Caco-2 (cell line): ENCODE results near the gene CHRNB2. TPM values are rescaled to one million over a fixed set of nuclear protein-coding genes. Genes with fewer than 3 reads are reported as not detected.

ENCODE experiments used
- BruUV-seq: library from RNA; stranded (reverse); fragments of 400-500 nt; replicated peaks from 2 replicates; lab custom pipeline; 2021; lab: Mats Ljungman, UMichigan
- CTCF ChIA-PET: fragments of 300-600 bp; sonication (Branson Sonifier 250); formaldehyde crosslinking; loops from one replicate; lab custom pipeline; 2022; ENCODE audit warnings: antibody characterized with exemption; lab: Charles Lee
- POLR2A ChIA-PET: fragments of 300-600 bp; sonication (Branson Sonifier 250); formaldehyde crosslinking; loops from one replicate; lab custom pipeline; 2022; ENCODE audit warnings: antibody characterized with exemption; lab: Charles Lee
- DNase-seq, 2 experiments: peaks; one replicate each; pipeline versions ENCODE4 v3.0.0 to v3.0.0-alpha.2; 2020 to 2022
- H3K27me3 ChIP-seq: replicated peaks from 2 replicates; pipeline ENCODE4 v1.6.0; 2011; ENCODE audit warnings: low read length; ENCODE audit not compliant: control insufficient read depth, insufficient read depth
- H3K36me3 ChIP-seq: 2 replicates; pipeline ENCODE4 v1.5.1; 2011; ENCODE audit warnings: low read length; ENCODE audit not compliant: control insufficient read depth, insufficient read depth
- H3K4me1 ChIP-seq: fragments of 250-450 bp; sonication (Bioruptor Pico); 2 replicates; pipeline ENCODE4 v1.5.1; 2020; ENCODE audit warnings: mild to moderate bottlenecking
- H3K4me3 ChIP-seq: 2 replicates; pipeline ENCODE4 v1.5.1; 2011; ENCODE audit warnings: low read depth, mild to moderate bottlenecking, control low read depth, low read length
- H3K9me3 ChIP-seq: fragments of 250-450 bp; sonication (Bioruptor Pico); 2 replicates; pipeline ENCODE4 v1.5.1; 2020; ENCODE audit warnings: mild to moderate bottlenecking, moderate library complexity
- H3K27ac Mint-ChIP-seq: one replicate; pipeline ENCODE4 v1.8.0; 2022; ENCODE audit warnings: mixed read lengths; ENCODE audit not compliant: unreplicated experiment
- H3K27me3 Mint-ChIP-seq: one replicate; pipeline ENCODE4 v1.8.0; 2022; ENCODE audit warnings: mixed read lengths; ENCODE audit not compliant: insufficient read depth, unreplicated experiment
- H3K36me3 Mint-ChIP-seq: one replicate; pipeline ENCODE4 v1.8.0; 2022; ENCODE audit warnings: mild to moderate bottlenecking, mixed read lengths; ENCODE audit not compliant: insufficient read depth, unreplicated experiment
- H3K4me1 Mint-ChIP-seq: one replicate; pipeline ENCODE4 v1.8.0; 2022; ENCODE audit warnings: low read depth, mixed read lengths; ENCODE audit not compliant: unreplicated experiment
- H3K4me3 Mint-ChIP-seq: one replicate; pipeline ENCODE4 v1.8.0; 2022; ENCODE audit warnings: mild to moderate bottlenecking, moderate library complexity, mixed read lengths; ENCODE audit not compliant: unreplicated experiment
- H3K9me3 Mint-ChIP-seq: one replicate; pipeline ENCODE4 v1.8.0; 2022; ENCODE audit warnings: mixed read lengths; ENCODE audit not compliant: unreplicated experiment
- intact Hi-C: fragments of 100-400 bp; cut with micrococcal nuclease; formaldehyde crosslinking; loops from one replicate; pipeline ENCODE4 v1.10.0; 2022; ENCODE audit not compliant: unreplicated experiment
- total RNA-seq: library from RNA; stranded (reverse); gene quantifications from 2 replicates; pipeline ENCODE4 v1.2.3, GENCODE V29; 2022
- TF ChIP-seq, protein P1 (sequence below), 2 experiments: fragments of 200-600 bp in 1 of 2; IDR thresholded peaks; 1 replicate in 1 of 2; 2 replicates in 1 of 2; pipeline versions ENCODE4 v1.5.1 to v1.8.0; 2011 to 2022; ENCODE audit warnings: antibody characterized with exemption in 1 of 2, control low read depth in 1 of 2, inconsistent platforms in 1 of 2, low read depth in 1 of 2, low read length in 1 of 2, mild to moderate bottlenecking in 1 of 2, moderate library complexity in 1 of 2; ENCODE audit not compliant: insufficient read depth in 1 of 2, severe bottlenecking in 1 of 2, unreplicated experiment in 1 of 2

The CHRNB2 gene
- total RNA-seq, 1 experiment from 2014 or later: 0.09 TPM

GRCh38 chr1:154615411-154615810 is 47.8 kb downstream of the CHRNB2 start:
- Mint-ChIP-seq H3K9me3 (no peaks in the 10 kb centered on the region), H3K4me3 (no peak overlapping the region), H3K4me1 (peaks cover 15% of the 10 kb centered on the region), H3K36me3 (peaks cover 5% of the 10 kb centered on the region), H3K27ac (no peak overlapping the region), H3K27me3 (no peaks in the 10 kb centered on the region)
- H3K9me3 ChIP-seq: no peaks in the 10 kb centered on the region
- TF ChIP-seq, protein P1, sequence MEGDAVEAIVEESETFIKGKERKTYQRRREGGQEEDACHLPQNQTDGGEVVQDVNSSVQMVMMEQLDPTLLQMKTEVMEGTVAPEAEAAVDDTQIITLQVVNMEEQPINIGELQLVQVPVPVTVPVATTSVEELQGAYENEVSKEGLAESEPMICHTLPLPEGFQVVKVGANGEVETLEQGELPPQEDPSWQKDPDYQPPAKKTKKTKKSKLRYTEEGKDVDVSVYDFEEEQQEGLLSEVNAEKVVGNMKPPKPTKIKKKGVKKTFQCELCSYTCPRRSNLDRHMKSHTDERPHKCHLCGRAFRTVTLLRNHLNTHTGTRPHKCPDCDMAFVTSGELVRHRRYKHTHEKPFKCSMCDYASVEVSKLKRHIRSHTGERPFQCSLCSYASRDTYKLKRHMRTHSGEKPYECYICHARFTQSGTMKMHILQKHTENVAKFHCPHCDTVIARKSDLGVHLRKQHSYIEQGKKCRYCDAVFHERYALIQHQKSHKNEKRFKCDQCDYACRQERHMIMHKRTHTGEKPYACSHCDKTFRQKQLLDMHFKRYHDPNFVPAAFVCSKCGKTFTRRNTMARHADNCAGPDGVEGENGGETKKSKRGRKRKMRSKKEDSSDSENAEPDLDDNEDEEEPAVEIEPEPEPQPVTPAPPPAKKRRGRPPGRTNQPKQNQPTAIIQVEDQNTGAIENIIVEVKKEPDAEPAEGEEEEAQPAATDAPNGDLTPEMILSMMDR (IDR thresholded peaks at IDR 0.05; ENCODE audit: insufficient read depth in 1 of 2, low read depth in 1 of 2, low read length in 1 of 2, severe bottlenecking in 1 of 2, unreplicated experiment in 1 of 2): no peak
- no peak for DNase-seq
- CTCF ChIA-PET: interaction anchor here (1.2 kb wide), 1 partner anchor 56 kb away, joined by 5 read pairs; no protein-coding TSS in a partner anchor
- no peaks in the 10 kb centered on the region for H3K27me3 ChIP-seq
- BruUV-seq: no TSS peak
- intact Hi-C loops: no loop called here
- peaks cover 21% of the 10 kb centered on the region for H3K4me1 ChIP-seq
- no peaks in the 10 kb centered on the region for H3K36me3 ChIP-seq
- no peak overlapping the region for H3K4me3 ChIP-seq
- POLR2A ChIA-PET: no interaction called here

GRCh38 chr1:154616659-154617345 is 49.2 kb downstream of the CHRNB2 start:
- H3K27me3 Mint-ChIP-seq: no peaks in the 10 kb centered on the region
- ChIA-PET POLR2A (no interaction called here), CTCF (no interaction called here)
- no peaks in the 10 kb centered on the region for H3K9me3 Mint-ChIP-seq
- H3K4me1 ChIP-seq: peaks cover 21% of the 10 kb centered on the region
- H3K27me3 ChIP-seq: no peaks in the 10 kb centered on the region
- no peak overlapping the region for H3K4me3 ChIP-seq
- H3K4me3 Mint-ChIP-seq: no peak overlapping the region
- H3K9me3 ChIP-seq: no peaks in the 10 kb centered on the region
- no peak for DNase-seq
- intact Hi-C loops: no loop called here
- H3K36me3 Mint-ChIP-seq: peaks cover 7% of the 10 kb centered on the region
- BruUV-seq: no TSS peak
- no peak overlapping the region for H3K27ac Mint-ChIP-seq
- peaks cover 15% of the 10 kb centered on the region for H3K4me1 Mint-ChIP-seq
- no peaks in the 10 kb centered on the region for H3K36me3 ChIP-seq
- TF ChIP-seq, protein P1 (IDR thresholded peaks at IDR 0.05; ENCODE audit: insufficient read depth in 1 of 2, low read depth in 1 of 2, low read length in 1 of 2, severe bottlenecking in 1 of 2, unreplicated experiment in 1 of 2): no peak

DNA sequence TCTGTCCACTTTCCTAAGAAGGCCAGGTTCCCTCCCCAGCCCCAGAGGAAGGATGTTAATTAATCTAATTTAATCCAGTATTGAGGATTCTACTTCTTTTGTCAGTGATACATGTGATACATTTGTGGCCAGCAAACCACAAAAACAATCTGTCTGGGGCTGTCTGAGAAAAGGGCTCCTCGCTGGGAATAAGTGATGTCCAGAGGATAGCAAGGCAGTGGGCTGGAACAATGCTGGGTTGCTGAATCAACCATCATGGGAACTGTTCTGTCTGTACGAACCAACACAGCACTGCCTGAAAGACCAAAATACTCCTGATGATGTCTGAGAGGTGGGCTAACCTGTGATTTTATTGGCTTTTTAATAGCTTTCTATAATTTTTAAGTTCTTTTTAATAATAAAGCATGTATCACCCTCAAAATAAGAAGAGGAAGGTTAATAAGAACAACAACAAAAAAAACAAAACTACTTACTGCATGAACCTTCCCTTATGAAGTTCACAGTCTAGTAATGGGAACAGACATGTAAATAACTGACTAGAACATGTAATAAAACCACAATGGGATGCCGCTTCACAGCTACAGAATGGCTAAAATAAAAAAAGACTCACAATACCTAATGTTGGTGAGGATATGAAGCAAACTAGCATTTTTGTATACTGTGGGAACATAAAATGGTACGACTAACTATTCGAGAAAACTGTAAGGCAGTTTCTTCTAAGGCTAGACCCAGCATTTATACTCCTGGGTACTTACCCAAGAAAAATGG is 51.8 kb downstream of the CHRNB2 start:
- H3K4me3 Mint-ChIP-seq: no peak overlapping the region
- H3K4me3 ChIP-seq: no peak overlapping the region
- CTCF ChIA-PET: no interaction called here

More for the DNA sequence above, 51.8 kb downstream of the CHRNB2 start:
- H3K4me1 Mint-ChIP-seq: peaks cover 13% of the 10 kb centered on the region
- H3K27ac Mint-ChIP-seq: no peak overlapping the region
- Histone ChIP-seq H3K9me3 (no peaks in the 10 kb centered on the region), H3K36me3 (0 out of 2 replicates have a peak, but pooled peaks cover 1% of the 10 kb centered on the region), H3K4me1 (peaks cover 21% of the 10 kb centered on the region), H3K27me3 (no peaks in the 10 kb centered on the region)
- H3K36me3 Mint-ChIP-seq: peaks cover 5% of the 10 kb centered on the region
- no TSS peak for BruUV-seq
- DNase-seq: no peak
- intact Hi-C loops: no loop called here
- no peaks in the 10 kb centered on the region for H3K9me3 Mint-ChIP-seq
- TF ChIP-seq, protein P1 (IDR thresholded peaks at IDR 0.05; ENCODE audit: insufficient read depth in 1 of 2, low read depth in 1 of 2, low read length in 1 of 2, severe bottlenecking in 1 of 2, unreplicated experiment in 1 of 2): no peak
- POLR2A ChIA-PET: interaction anchor here (0.6 kb wide), 1 partner anchor 455 kb away, joined by 3 read pairs; no protein-coding TSS in a partner anchor
- H3K27me3 Mint-ChIP-seq: no peaks in the 10 kb centered on the region
